HG03039 (cell line): ENCODE data around the gene RSAD1.
A peak's percentile ranks its signal among the peaks of the same experiment; 100 is the strongest.

Experiments used
- ATAC-seq: cut with Tn5 transposase; IDR thresholded peaks from one replicate; pipeline ENCODE4 v1.9.1; 2021; ENCODE audit warnings: mild to moderate bottlenecking, moderate library complexity; ENCODE audit not compliant: unreplicated experiment

RSAD1 gene

GRCh38 chr17:50478391-50479381 is at the start of gene RSAD1:
RSAD1 (plus strand) TSS chr17:50478860; CDS start chr17:50478885, 25 bp downstream.
- ATAC-seq, result peak; percentile 85

GRCh38 chr17:50429793-50430192 is 48.9 kb upstream of the RSAD1 start:
- ATAC-seq, result no peak

GRCh38 chr17:50430821-50431618 is 47.6 kb upstream of the RSAD1 start:
- ATAC-seq, result no peak

- ATAC-seq, result no peak
Measured at GRCh38 chr17:50432125-50432762, 46.4 kb upstream of the RSAD1 start.

- ATAC-seq, result no peak
Measured at GRCh38 chr17:50437409-50437808, 41.3 kb upstream of the RSAD1 start.

- no peak for ATAC-seq
Measured at GRCh38 chr17:50439008-50439407, 39.7 kb upstream of the RSAD1 start.

- no peak for ATAC-seq
Measured at GRCh38 chr17:50440172-50440837, 38.4 kb upstream of the RSAD1 start.

GRCh38 chr17:50440838-50441829 is 37.5 kb upstream of the RSAD1 start:
- ATAC-seq, result no peak

- no peak for ATAC-seq
Measured at GRCh38 chr17:50443505-50443974, 35.1 kb upstream of the RSAD1 start.

GRCh38 chr17:50444841-50445715 is 33.6 kb upstream of the RSAD1 start:
- ATAC-seq, result no peak

- no peak for ATAC-seq
Measured at GRCh38 chr17:50445730-50446325, 32.8 kb upstream of the RSAD1 start.

- ATAC-seq, result no peak
Measured at GRCh38 chr17:50447870-50448595, 30.6 kb upstream of the RSAD1 start.

- ATAC-seq, result no peak
Measured at GRCh38 chr17:50448643-50449042, 30.0 kb upstream of the RSAD1 start.

GRCh38 chr17:50451943-50452629 is 26.6 kb upstream of the RSAD1 start:
- no peak for ATAC-seq

GRCh38 chr17:50452630-50453300 is 25.9 kb upstream of the RSAD1 start:
- no peak for ATAC-seq

- no peak for ATAC-seq
Measured at GRCh38 chr17:50453901-50454300, 24.8 kb upstream of the RSAD1 start.
